ENCODE measurements around the gene TXNDC2.

TXNDC2 gene

DNA sequence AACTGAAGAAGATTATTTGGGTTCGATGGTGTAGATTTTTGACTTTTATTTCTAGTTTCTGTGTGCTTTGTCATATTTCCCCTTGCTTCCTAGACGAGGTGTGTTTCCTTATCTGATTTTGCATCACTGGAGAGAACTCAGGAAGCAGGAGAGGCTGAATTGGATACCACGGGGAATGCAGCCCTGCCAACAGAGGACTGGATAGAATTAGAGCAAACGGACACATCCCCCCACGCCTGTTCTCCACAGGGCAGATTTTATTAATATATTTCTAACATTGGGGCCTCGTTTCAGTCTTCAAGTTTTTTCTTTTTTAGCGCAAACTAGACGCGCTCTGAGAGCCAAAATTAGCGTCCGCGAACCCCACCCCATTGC lies 27.4 kb downstream of the TXNDC2 start:
- Histone ChIP-seq H3K9me3 (replicated peaks; ENCODE audit: insufficient read depth, low read length) (no peaks in the 10 kb centered on the region), H3K36me3 (replicated peaks; ENCODE audit: insufficient read depth, low read length) (no peaks in the 10 kb centered on the region), H3K4me1 (ENCODE audit: low read length) (peaks cover 21% of the 10 kb centered on the region), H4K20me1 (ENCODE audit: insufficient read depth, low read length) (peaks cover 30% of the 10 kb centered on the region), H3K9me2 (replicated peaks; ENCODE audit: insufficient read depth, low read length) (no peaks in the 10 kb centered on the region), H3K79me2 (ENCODE audit: low read length) (peaks cover 40% of the 10 kb centered on the region), H3K4me2 (ENCODE audit: low read depth, low read length) (peak overlapping the region; percentile 94), H3K27ac (ENCODE audit: low read length) (no peak overlapping the region; the same call in 1 of the 2 replicates), H3K27me3 (replicated peaks; ENCODE audit: insufficient read depth, low read length) (no peaks in the 10 kb centered on the region), H2AFZ (ENCODE audit: low read length) (peak overlapping the region; percentile 93), H3K9ac (ENCODE audit: low read length) (peak overlapping the region; percentile 96; the same call in 1 of the 2 replicates), H3F3A (ENCODE audit: insufficient read depth, low read length) (peaks cover 9% of the 10 kb centered on the region; the same call in 1 of the 2 replicates), H3K4me3 (ENCODE audit: low read length) (peak overlapping the region; percentile 94)
- no peak for TF ChIP-seq EZH2phosphoT487 (IDR thresholded peaks at IDR 0.05; ENCODE audit: low read length)
- TF ChIP-seq, protein P1, sequence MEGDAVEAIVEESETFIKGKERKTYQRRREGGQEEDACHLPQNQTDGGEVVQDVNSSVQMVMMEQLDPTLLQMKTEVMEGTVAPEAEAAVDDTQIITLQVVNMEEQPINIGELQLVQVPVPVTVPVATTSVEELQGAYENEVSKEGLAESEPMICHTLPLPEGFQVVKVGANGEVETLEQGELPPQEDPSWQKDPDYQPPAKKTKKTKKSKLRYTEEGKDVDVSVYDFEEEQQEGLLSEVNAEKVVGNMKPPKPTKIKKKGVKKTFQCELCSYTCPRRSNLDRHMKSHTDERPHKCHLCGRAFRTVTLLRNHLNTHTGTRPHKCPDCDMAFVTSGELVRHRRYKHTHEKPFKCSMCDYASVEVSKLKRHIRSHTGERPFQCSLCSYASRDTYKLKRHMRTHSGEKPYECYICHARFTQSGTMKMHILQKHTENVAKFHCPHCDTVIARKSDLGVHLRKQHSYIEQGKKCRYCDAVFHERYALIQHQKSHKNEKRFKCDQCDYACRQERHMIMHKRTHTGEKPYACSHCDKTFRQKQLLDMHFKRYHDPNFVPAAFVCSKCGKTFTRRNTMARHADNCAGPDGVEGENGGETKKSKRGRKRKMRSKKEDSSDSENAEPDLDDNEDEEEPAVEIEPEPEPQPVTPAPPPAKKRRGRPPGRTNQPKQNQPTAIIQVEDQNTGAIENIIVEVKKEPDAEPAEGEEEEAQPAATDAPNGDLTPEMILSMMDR (IDR thresholded peaks at IDR 0.05; ENCODE audit: low read length) = no peak
- no peak for TF ChIP-seq EZH2 (optimal IDR thresholded peaks at IDR 0.05; ENCODE audit: low read depth, low read length)
- DNase-seq = no peak

DNA sequence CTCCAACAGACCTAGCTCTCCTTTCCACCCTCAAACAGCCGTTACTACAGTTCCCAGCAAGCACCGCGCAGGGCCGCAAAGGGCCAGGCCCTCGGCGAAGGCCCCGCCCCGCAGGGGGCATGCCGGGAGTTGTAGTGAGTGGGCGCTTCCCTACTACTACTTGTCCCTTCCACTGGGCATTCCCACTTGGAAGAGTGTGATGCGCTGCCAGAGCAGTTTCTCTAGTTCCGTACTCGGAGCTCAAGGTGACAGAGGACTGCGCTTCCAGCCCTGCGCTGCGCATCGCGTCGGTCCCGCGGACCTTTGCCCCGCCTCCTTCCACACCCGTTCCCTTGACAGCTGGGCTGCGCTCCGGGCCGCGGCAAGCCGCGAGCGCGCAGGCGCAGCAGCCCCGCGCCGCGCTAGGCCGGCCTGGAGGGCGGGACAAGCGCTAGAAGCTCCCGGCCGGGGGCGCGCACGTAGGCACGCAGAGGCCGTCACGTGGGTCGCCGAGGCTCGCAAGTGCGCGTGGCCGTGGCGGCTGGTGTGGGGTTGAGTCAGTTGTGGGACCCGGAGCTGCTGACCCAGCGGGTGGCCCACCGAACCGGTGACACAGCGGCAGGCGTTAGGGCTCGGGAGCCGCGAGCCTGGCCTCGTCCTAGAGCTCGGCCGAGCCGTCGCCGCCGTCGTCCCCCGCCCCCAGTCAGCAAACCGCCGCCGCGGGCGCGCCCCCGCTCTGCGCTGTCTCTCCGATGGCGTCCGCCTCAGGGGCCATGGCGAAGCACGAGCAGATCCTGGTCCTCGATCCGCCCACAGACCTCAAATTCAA lies 28.0 kb downstream of the TXNDC2 start, which contains the start of gene VAPA:
Gene VAPA, plus strand, starts transcription at position 491 of the 808 bp plus-strand sequence. Its CDS starts 241 bp downstream, at position 732.
- H3K9me3 ChIP-seq (replicated peaks; ENCODE audit: insufficient read depth, low read length) = no peaks in the 10 kb centered on the region
- peaks cover 9% of the 10 kb centered on the region; the same call in 1 of the 2 replicates for H3F3A ChIP-seq (ENCODE audit: insufficient read depth, low read length)
- H3K9ac ChIP-seq (ENCODE audit: low read length) = peak within 1 kb of the TSS; percentile 96
- peak within 1 kb of the TSS; percentile 94 for H3K4me3 ChIP-seq (ENCODE audit: low read length)
- no peaks in the 10 kb centered on the region for H3K36me3 ChIP-seq (replicated peaks; ENCODE audit: insufficient read depth, low read length)
- H3K4me2 ChIP-seq (ENCODE audit: low read depth, low read length) = peak within 1 kb of the TSS; percentile 94
- TF ChIP-seq EZH2phosphoT487 (IDR thresholded peaks at IDR 0.05; ENCODE audit: low read length) (no peak), EZH2 (optimal IDR thresholded peaks at IDR 0.05; ENCODE audit: low read depth, low read length) (no peak)
- TF ChIP-seq, protein P1 (IDR thresholded peaks at IDR 0.05; ENCODE audit: low read length) = no peak
- no peaks in the 10 kb centered on the region for H3K9me2 ChIP-seq (replicated peaks; ENCODE audit: insufficient read depth, low read length)
- no peaks in the 10 kb centered on the region for H3K27me3 ChIP-seq (replicated peaks; ENCODE audit: insufficient read depth, low read length)
- peak within 1 kb of the TSS; percentile 93 for H2AFZ ChIP-seq (ENCODE audit: low read length)
- H3K27ac ChIP-seq (ENCODE audit: low read length) = peak within 1 kb of the TSS; percentile 88
- H3K79me2 ChIP-seq (ENCODE audit: low read length) = peaks cover 46% of the 10 kb centered on the region
- H4K20me1 ChIP-seq (ENCODE audit: insufficient read depth, low read length) = peaks cover 36% of the 10 kb centered on the region
- H3K4me1 ChIP-seq (ENCODE audit: low read length) = peaks cover 26% of the 10 kb centered on the region
- DNase-seq = peak; percentile 96

- H3K4me1 ChIP-seq (ENCODE audit: low read length) = peaks cover 28% of the 10 kb centered on the region
- DNase-seq = no peak
- no peak overlapping the region for H3K4me2 ChIP-seq (ENCODE audit: low read depth, low read length)
- H3K36me3 ChIP-seq (replicated peaks; ENCODE audit: insufficient read depth, low read length) = no peaks in the 10 kb centered on the region
- peaks cover 51% of the 10 kb centered on the region for H3K79me2 ChIP-seq (ENCODE audit: low read length)
- H3K27ac ChIP-seq (ENCODE audit: low read length) = peak overlapping the region; percentile 88
- H3K4me3 ChIP-seq (ENCODE audit: low read length) = peak overlapping the region; percentile 94
- peaks cover 41% of the 10 kb centered on the region for H4K20me1 ChIP-seq (ENCODE audit: insufficient read depth, low read length)
- H3F3A ChIP-seq (ENCODE audit: insufficient read depth, low read length) = peaks cover 9% of the 10 kb centered on the region; the same call in 1 of the 2 replicates
- H3K9me3 ChIP-seq (replicated peaks; ENCODE audit: insufficient read depth, low read length) = no peaks in the 10 kb centered on the region
- H3K9me2 ChIP-seq (replicated peaks; ENCODE audit: insufficient read depth, low read length) = no peaks in the 10 kb centered on the region
- H3K9ac ChIP-seq (ENCODE audit: low read length) = peak overlapping the region; percentile 96
- H3K27me3 ChIP-seq (replicated peaks; ENCODE audit: insufficient read depth, low read length) = no peaks in the 10 kb centered on the region
- peak overlapping the region; percentile 42; the same call in 1 of the 2 replicates for H2AFZ ChIP-seq (ENCODE audit: low read length)
- TF ChIP-seq EZH2 (optimal IDR thresholded peaks at IDR 0.05; ENCODE audit: low read depth, low read length) (no peak), EZH2phosphoT487 (IDR thresholded peaks at IDR 0.05; ENCODE audit: low read length) (no peak)
- TF ChIP-seq, protein P1 (IDR thresholded peaks at IDR 0.05; ENCODE audit: low read length) = no peak
These were observed 28.5 kb downstream of the TXNDC2 start for GRCh38 chr18:9914334-9914583.
